ENCODE data around the gene CLSTN2. TPM values are rescaled to one million over a fixed set of nuclear protein-coding genes. Genes with fewer than 3 reads are reported as not detected.
A peak's percentile ranks its signal among the peaks of the same experiment; 100 is the strongest.

Gene CLSTN2
- total RNA-seq, 1 donor from 2014 or later, result 16.0 TPM

GRCh38 chr3:140035871-140036270 is 100.9 kb downstream of the CLSTN2 start:
- no peaks in the 10 kb centered on the region for H3K36me3 ChIP-seq
- intact Hi-C loops (cut with DNase I), result no loop called here
- H3K4me1 ChIP-seq, result no peaks in the 10 kb centered on the region
- H3K4me3 ChIP-seq, result no peak overlapping the region
- DNase-seq (ENCODE audit: extremely low spot score in 2 of 2), result no peak
- no peak overlapping the region for H3K27ac ChIP-seq
- no peak for TF ChIP-seq POLR2A (IDR thresholded peaks at IDR 0.05)
- TF ChIP-seq CTCF (IDR thresholded peaks at IDR 0.05), result no peak
- TF ChIP-seq POLR2AphosphoS5 (IDR thresholded peaks at IDR 0.05; ENCODE audit: insufficient read depth in 1 of 2, low read depth in 1 of 2), result no peak
- no peaks in the 10 kb centered on the region for H3K27me3 ChIP-seq
- H3K9me3 ChIP-seq, result no peaks in the 10 kb centered on the region

GRCh38 chr3:140050396-140050795 is 115.4 kb downstream of the CLSTN2 start:
- Histone ChIP-seq H3K27me3 (no peaks in the 10 kb centered on the region), H3K27ac (no peak overlapping the region), H3K36me3 (no peaks in the 10 kb centered on the region), H3K4me3 (no peak overlapping the region), H3K9me3 (no peaks in the 10 kb centered on the region), H3K4me1 (no peaks in the 10 kb centered on the region)
- no peak for TF ChIP-seq POLR2A (IDR thresholded peaks at IDR 0.05)
- no peak for TF ChIP-seq POLR2AphosphoS5 (IDR thresholded peaks at IDR 0.05; ENCODE audit: insufficient read depth in 1 of 2, low read depth in 1 of 2)
- no peak for TF ChIP-seq CTCF (IDR thresholded peaks at IDR 0.05)
- peak in 1 of 2 donors; percentile 56 for DNase-seq (ENCODE audit: extremely low spot score in 2 of 2)
- intact Hi-C loops (cut with DNase I), result no loop called here

GRCh38 chr3:140051019-140051957 is 116.3 kb downstream of the CLSTN2 start:
- DNase-seq (ENCODE audit: extremely low spot score in 2 of 2), result peak in 1 of 2 donors; percentile 47
- Histone ChIP-seq H3K36me3 (no peaks in the 10 kb centered on the region), H3K27me3 (no peaks in the 10 kb centered on the region), H3K4me1 (no peaks in the 10 kb centered on the region), H3K27ac (no peak overlapping the region), H3K9me3 (no peaks in the 10 kb centered on the region), H3K4me3 (no peak overlapping the region)
- no peak for TF ChIP-seq POLR2A (IDR thresholded peaks at IDR 0.05)
- TF ChIP-seq POLR2AphosphoS5 (IDR thresholded peaks at IDR 0.05; ENCODE audit: insufficient read depth in 1 of 2, low read depth in 1 of 2), result no peak
- no peak for TF ChIP-seq CTCF (IDR thresholded peaks at IDR 0.05)
- intact Hi-C loops (cut with DNase I), result no loop called here

- intact Hi-C loops (cut with DNase I), result no loop called here
- no peak overlapping the region for H3K4me3 ChIP-seq
- H3K27ac ChIP-seq, result no peak overlapping the region
- peak in 1 of 2 donors; percentile 86 for DNase-seq (ENCODE audit: extremely low spot score in 2 of 2)
- TF ChIP-seq POLR2A (IDR thresholded peaks at IDR 0.05) (no peak), POLR2AphosphoS5 (IDR thresholded peaks at IDR 0.05; ENCODE audit: insufficient read depth in 1 of 2, low read depth in 1 of 2) (no peak), CTCF (IDR thresholded peaks at IDR 0.05) (no peak)
- no peaks in the 10 kb centered on the region for H3K4me1 ChIP-seq
- H3K36me3 ChIP-seq, result no peaks in the 10 kb centered on the region
- H3K27me3 ChIP-seq, result no peaks in the 10 kb centered on the region
- no peaks in the 10 kb centered on the region for H3K9me3 ChIP-seq
Observed at GRCh38 chr3:140052771-140053702, 118.1 kb downstream of the CLSTN2 start.

All from vagina (tissue), 2 donors.